Lung (tissue), 16 donors: ENCODE measurements around the gene RFX8. TPM values are rescaled to one million over a fixed set of nuclear protein-coding genes. Genes with fewer than 3 reads are reported as not detected.
A peak's percentile ranks its signal among the peaks of the same experiment; 100 is the strongest.

ENCODE experiments used
- ATAC-seq: fragments of 200-7000 bp; cut with Tn5 transposase; one replicate; pipeline ENCODE4 v1.9.1; 2020; ENCODE audit warnings: moderate number of reproducible peaks; ENCODE audit not compliant: insufficient read depth, low FRiP score
- DNase-seq, 3 donors: peaks; one replicate each; pipeline ENCODE4 v3.0.0-alpha.2; 2013 to 2017
- H3K27ac ChIP-seq, 2 donors: one replicate each; pipeline ENCODE4 v1.5.1; 2013; ENCODE audit warnings: mild to moderate bottlenecking in 2 of 2, moderate library complexity in 2 of 2, control low read depth in 1 of 2, inconsistent platforms in 1 of 2, low read depth in 1 of 2, low read length in 1 of 2
- H3K27me3 ChIP-seq, 3 donors: one replicate each; pipeline ENCODE4 v1.5.1; 2013; ENCODE audit warnings: low read length in 2 of 3; ENCODE audit not compliant: control insufficient read depth in 3 of 3, insufficient read depth in 3 of 3
- H3K36me3 ChIP-seq, 4 donors: one replicate each; pipeline ENCODE4 v1.5.1; 2013; ENCODE audit warnings: low read length in 4 of 4, mild to moderate bottlenecking in 1 of 4, moderate library complexity in 1 of 4; ENCODE audit not compliant: control insufficient read depth in 4 of 4, insufficient read depth in 4 of 4
- H3K4me1 ChIP-seq, 5 donors: one replicate each; pipeline ENCODE4 v1.5.1; 2013; ENCODE audit warnings: low read length in 5 of 5, mild to moderate bottlenecking in 2 of 5, moderate library complexity in 1 of 5; ENCODE audit not compliant: control insufficient read depth in 5 of 5, insufficient read depth in 5 of 5
- H3K4me3 ChIP-seq: one replicate; pipeline ENCODE4 v1.5.1; 2013; ENCODE audit warnings: mild to moderate bottlenecking, control low read depth, moderate library complexity
- H3K9ac ChIP-seq, 2 donors: one replicate each; pipeline ENCODE4 v1.5.1; 2013; ENCODE audit warnings: low read length in 2 of 2, control low read depth in 1 of 2; ENCODE audit not compliant: insufficient read depth in 1 of 2
- H3K9me3 ChIP-seq, 4 donors: one replicate each; pipeline ENCODE4 v1.5.1; 2013; ENCODE audit warnings: low read length in 3 of 4, mild to moderate bottlenecking in 1 of 4, moderate library complexity in 1 of 4; ENCODE audit not compliant: control insufficient read depth in 4 of 4, insufficient read depth in 3 of 4
- WGBS, 2 donors: extraction: QIAGEN DNeasy Blood & Tissue Kit; methylation state at CpG; one replicate each; pipeline ENCODE4 v1.1.7; 2013; 5-methylcytosine and 5-hydroxymethylcytosine counted together
- long read RNA-seq, 5 donors: transcript quantifications; one replicate each; lab custom pipeline, GENCODE V29; 2026
- polyA plus RNA-seq, 2 donors: library from polyadenylated mRNA; stranded (reverse); fragments of 200-250 nt; gene quantifications; one replicate each; pipeline ENCODE4 v1.2.1, GENCODE V29; 2013
- total RNA-seq, 2 donors: library from RNA; depleted of rRNA in 1 of 2; stranded (reverse); fragments of >200 nt in 1 of 2; gene quantifications; one replicate each; pipeline ENCODE4 v1.2.1, GENCODE V29; 2014 to 2021
- TF ChIP-seq, protein P1 (sequence below): IDR thresholded peaks from 2 replicates; pipeline ENCODE4 v1.5.1; 2012; ENCODE audit warnings: mild to moderate bottlenecking; ENCODE audit errors: control extremely low read depth, extremely low read depth
- donor health status: control.
- donor health status: control.
- donor health status: Bipolar disorder and iron deficiency.
- donor health status: healthy.
- donor health status: DM: yes; HTN: yes; CAD: no.

Gene RFX8
- total RNA-seq (under 1 TPM; 0.58 to 0.88 TPM), polyA plus RNA-seq (under 1 TPM; 0.11 to 0.14 TPM)
- long read RNA-seq, donor 1, result 0 reads
- long read RNA-seq, donor 2, result 0 reads
- long read RNA-seq, donor 3, result 0 reads
- long read RNA-seq, donor 4, result 0 reads
- long read RNA-seq, donor 5, result 0 reads

DNA sequence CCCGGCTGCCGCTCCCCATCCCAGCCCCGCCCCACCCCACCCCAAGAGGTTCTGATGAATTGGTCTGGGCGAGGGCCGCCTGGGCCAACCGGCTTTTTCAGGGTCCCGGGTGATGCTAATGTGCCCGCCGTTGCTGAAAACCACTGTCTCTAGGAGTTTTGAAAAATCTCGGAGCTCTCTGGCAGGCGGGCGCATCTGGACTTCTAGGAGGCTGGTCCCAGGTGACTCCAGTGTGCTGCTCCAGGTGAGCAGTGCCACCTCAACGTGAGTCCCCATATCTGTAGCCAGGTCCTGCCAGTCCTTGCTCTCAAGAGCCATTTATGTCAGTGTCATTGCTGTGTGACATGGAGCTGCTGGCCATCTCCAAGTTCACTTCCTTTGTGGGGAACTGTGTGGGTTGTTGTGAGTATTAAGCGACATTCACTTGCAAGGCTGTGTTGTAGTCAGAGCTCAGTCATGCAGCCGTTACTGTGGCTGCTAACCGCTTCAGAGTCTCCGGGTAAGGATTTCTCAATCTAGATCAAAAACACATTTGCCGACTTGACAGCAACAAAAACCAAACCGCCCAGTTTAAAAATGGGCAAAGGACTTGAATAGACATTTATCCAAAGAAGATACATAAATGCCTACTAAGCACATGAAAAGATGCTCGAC is at the start of gene RFX8:
Gene RFX8, minus strand, starts transcription at position 382 of the 654 bp plus-strand sequence. CDS start 8,264 bp downstream, outside the sequence.
- DNase-seq, result peak; percentile 34 to 76 (median 66)
- peak within 1 kb of the TSS; percentile 80 to 85 for H3K27ac ChIP-seq

DNA sequence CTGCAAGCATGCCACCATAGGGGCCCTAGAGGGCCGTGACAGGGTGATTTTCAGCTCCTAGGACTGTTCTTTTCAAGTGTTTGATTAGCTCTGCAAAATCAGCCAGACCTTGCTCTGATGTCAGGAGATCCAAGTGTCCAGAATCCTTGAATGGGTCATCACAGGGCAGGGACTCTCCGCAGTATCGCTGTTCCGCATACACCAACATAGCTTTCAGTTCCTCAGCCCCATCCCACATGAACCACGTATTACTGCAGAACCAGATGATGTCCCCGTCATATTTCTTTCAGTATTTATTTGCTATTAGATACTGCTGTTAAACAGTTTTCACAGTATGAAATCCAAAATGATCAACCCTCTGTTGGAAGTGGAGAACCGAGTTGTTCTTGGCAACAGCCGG is 46.6 kb upstream of the RFX8 start:
- H3K9ac ChIP-seq, result no peak overlapping the region
- H3K9me3 ChIP-seq, result peaks cover 0 to 4% (median 0%) of the 10 kb centered on the region in 4 donors
- TF ChIP-seq, protein P1, sequence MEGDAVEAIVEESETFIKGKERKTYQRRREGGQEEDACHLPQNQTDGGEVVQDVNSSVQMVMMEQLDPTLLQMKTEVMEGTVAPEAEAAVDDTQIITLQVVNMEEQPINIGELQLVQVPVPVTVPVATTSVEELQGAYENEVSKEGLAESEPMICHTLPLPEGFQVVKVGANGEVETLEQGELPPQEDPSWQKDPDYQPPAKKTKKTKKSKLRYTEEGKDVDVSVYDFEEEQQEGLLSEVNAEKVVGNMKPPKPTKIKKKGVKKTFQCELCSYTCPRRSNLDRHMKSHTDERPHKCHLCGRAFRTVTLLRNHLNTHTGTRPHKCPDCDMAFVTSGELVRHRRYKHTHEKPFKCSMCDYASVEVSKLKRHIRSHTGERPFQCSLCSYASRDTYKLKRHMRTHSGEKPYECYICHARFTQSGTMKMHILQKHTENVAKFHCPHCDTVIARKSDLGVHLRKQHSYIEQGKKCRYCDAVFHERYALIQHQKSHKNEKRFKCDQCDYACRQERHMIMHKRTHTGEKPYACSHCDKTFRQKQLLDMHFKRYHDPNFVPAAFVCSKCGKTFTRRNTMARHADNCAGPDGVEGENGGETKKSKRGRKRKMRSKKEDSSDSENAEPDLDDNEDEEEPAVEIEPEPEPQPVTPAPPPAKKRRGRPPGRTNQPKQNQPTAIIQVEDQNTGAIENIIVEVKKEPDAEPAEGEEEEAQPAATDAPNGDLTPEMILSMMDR, result no peak
- H3K4me1 ChIP-seq, result peaks cover 0 to 14% (median 5%) of the 10 kb centered on the region in 5 donors
- no peak overlapping the region for H3K27ac ChIP-seq
- no peaks in the 10 kb centered on the region for H3K36me3 ChIP-seq
- H3K4me3 ChIP-seq, result no peak overlapping the region
- ATAC-seq, result no peak
- 81 to 82% methylated on average over 8 of the region's 8 CpGs for WGBS, 2 donors
- no peaks in the 10 kb centered on the region for H3K27me3 ChIP-seq
- DNase-seq, result no peak

More for the DNA sequence above, at the start of gene RFX8:
- no peaks in the 10 kb centered on the region for H3K9me3 ChIP-seq
- no peaks in the 10 kb centered on the region for H3K36me3 ChIP-seq
- 18 to 30% methylated on average over 20 of the region's 20 CpGs for WGBS, 2 donors
- ATAC-seq, result peak; percentile 63
- H3K4me3 ChIP-seq, result peak within 1 kb of the TSS; percentile 49
- peaks cover 0 to 15% (median 4%) of the 10 kb centered on the region in 5 donors for H3K4me1 ChIP-seq
- peak within 1 kb of the TSS in 1 of 2 donors; percentile 25 for H3K9ac ChIP-seq
- TF ChIP-seq, protein P1, result no peak
- H3K27me3 ChIP-seq, result no peaks in the 10 kb centered on the region

DNA sequence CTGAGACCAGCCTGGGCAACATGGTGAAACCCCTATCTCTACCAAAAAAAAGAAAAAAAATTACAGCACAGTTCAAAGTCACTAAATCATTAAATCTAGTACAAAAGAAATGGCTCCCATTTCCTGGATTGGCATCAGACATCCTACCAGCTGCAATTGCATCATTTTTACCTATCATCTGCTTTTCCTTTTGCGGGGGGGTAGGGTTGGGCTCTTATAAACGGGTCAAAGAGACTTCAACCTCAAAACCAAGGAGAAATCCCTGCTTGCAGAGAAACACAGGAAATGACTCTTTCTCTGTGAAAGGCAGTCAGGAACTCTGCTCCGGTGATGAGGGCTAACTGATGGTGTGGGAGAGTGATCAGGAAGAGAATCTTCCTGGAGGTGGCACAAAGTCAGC is 45.3 kb upstream of the RFX8 start:
- Histone ChIP-seq H3K27me3 (no peaks in the 10 kb centered on the region), H3K4me1 (peaks cover 2 to 23% (median 6%) of the 10 kb centered on the region in 5 donors), H3K27ac (no peak overlapping the region), H3K9ac (no peak overlapping the region), H3K36me3 (no peaks in the 10 kb centered on the region), H3K9me3 (peaks cover 0 to 5% (median under 1%) of the 10 kb centered on the region in 4 donors), H3K4me3 (no peak overlapping the region)
- ATAC-seq (no peak), DNase-seq (peak in 1 of 3 donors; percentile 22)
- 16 to 41% methylated on average over 3 of the region's 3 CpGs for WGBS, 2 donors
- TF ChIP-seq, protein P1, result no peak
